Ovary (tissue), 3 donors: Measurements from ENCODE around the gene USP47.

Experiments used
- CTCF ChIP-seq, 3 donors: fragments of 450-650 bp in 2 of 3; fragments of 200-600 bp in 1 of 3; IDR thresholded peaks; one replicate each; pipeline versions ENCODE4 v1.5.1 to v1.8.0; 2016 to 2022; ENCODE audit warnings: antibody characterized with exemption in 3 of 3, mild to moderate bottlenecking in 1 of 3
- EP300 ChIP-seq: sonication (generic); formaldehyde crosslinking; IDR thresholded peaks from one replicate; pipeline ENCODE4 v1.6.1; 2017; ENCODE audit warnings: antibody characterized with exemption
- POLR2A ChIP-seq: fragments of 450-650 bp; IDR thresholded peaks from one replicate; pipeline ENCODE4 v1.6.1; 2017; ENCODE audit warnings: antibody characterized with exemption, mild to moderate bottlenecking, moderate library complexity
- donor health status: DM: no; HTN: no; CAD: no.

- no peak for TF ChIP-seq CTCF (IDR thresholded peaks at IDR 0.05)
- no peak for TF ChIP-seq POLR2A
- no peak for TF ChIP-seq EP300
Observed at GRCh38 chr11:11956006-11956405, 114.2 kb downstream of the USP47 start.
